H1 (cell line): ENCODE data around the gene ZNF211. TPM values are rescaled to one million over a fixed set of nuclear protein-coding genes. Genes with fewer than 3 reads are reported as not detected.

Source experiments
- CTCF ChIA-PET: fragments of 300-600 bp; sonication (Branson Sonifier 250); formaldehyde crosslinking; loops from one replicate; lab custom pipeline; 2021; ENCODE audit not compliant: partially characterized antibody; lab: Charles Lee
- POLR2A ChIA-PET: fragments of 300-600 bp; sonication (Branson Sonifier 250); formaldehyde crosslinking; loops from one replicate; lab custom pipeline; 2021; ENCODE audit warnings: inconsistent platforms; ENCODE audit not compliant: partially characterized antibody; lab: Charles Lee
- DNase-seq, 2 experiments: peaks; one replicate each; pipeline versions ENCODE4 v3.0.0 to v3.0.0-alpha.2; 2010 to 2022; ENCODE audit warnings: low spot score in 2 of 2, low read depth in 1 of 2, mixed read lengths in 1 of 2
- FAIRE-seq: peaks from 2 replicates; lab custom pipeline; 2011; peaks lifted over from hg19 to GRCh38; lab: Jason Lieb, UNC
- H2AFZ ChIP-seq: 2 replicates; pipeline ENCODE4 v1.8.1; 2012; ENCODE audit warnings: low read length, inconsistent platforms
- H2AK5ac ChIP-seq: 2 replicates; pipeline ENCODE4 v1.6.1; 2013; ENCODE audit warnings: low read depth, low read length
- H2BK120ac ChIP-seq: replicated peaks from 2 replicates; pipeline ENCODE3; 2013; ENCODE audit warnings: low read depth, low read length, inconsistent platforms
- H2BK12ac ChIP-seq: 2 replicates; pipeline ENCODE4 v1.6.1; 2013; ENCODE audit warnings: low read depth, low read length
- H2BK15ac ChIP-seq: 2 replicates; pipeline ENCODE4 v1.6.1; 2013; ENCODE audit warnings: low read length
- H2BK20ac ChIP-seq: 2 replicates; pipeline ENCODE4 v1.6.1; 2013; ENCODE audit warnings: low read length
- H2BK5ac ChIP-seq: 2 replicates; pipeline ENCODE4 v1.6.1; 2013; ENCODE audit warnings: low read depth, low read length
- H3K14ac ChIP-seq: 2 replicates; pipeline ENCODE4 v1.6.1; 2013; ENCODE audit warnings: inconsistent platforms; ENCODE audit not compliant: insufficient read length
- H3K18ac ChIP-seq: 2 replicates; pipeline ENCODE4 v1.6.1; 2013; ENCODE audit warnings: low read length; ENCODE audit errors: extremely low read depth
- H3K23ac ChIP-seq: 2 replicates; pipeline ENCODE4 v1.6.1; 2013; ENCODE audit warnings: inconsistent platforms; ENCODE audit not compliant: insufficient read length
- H3K23me2 ChIP-seq: 2 replicates; pipeline ENCODE4 v1.6.1; 2013; ENCODE audit warnings: low read depth, low read length
- H3K27ac ChIP-seq: 2 replicates; pipeline ENCODE4 v1.6.1; 2011; ENCODE audit warnings: low read depth, low read length, inconsistent platforms
- H3K27me3 ChIP-seq, 4 experiments: replicated peaks in 1 of 4; 1 replicate in 1 of 4; 2 replicates in 3 of 4; pipeline versions ENCODE4 v1.6.1 to v1.8.1; 2011 to 2013; ENCODE audit warnings: low read length in 3 of 4, mild to moderate bottlenecking in 3 of 4, inconsistent platforms in 2 of 4, mixed read lengths in 2 of 4, moderate library complexity in 1 of 4; ENCODE audit not compliant: control insufficient read depth in 3 of 4, insufficient read depth in 3 of 4; ENCODE audit errors: extremely low read depth in 1 of 4
- H3K36me3 ChIP-seq, 4 experiments: 2 replicates each; pipeline versions ENCODE4 v1.6.1 to v1.8.1; 2011 to 2013; ENCODE audit warnings: mild to moderate bottlenecking in 4 of 4, low read length in 3 of 4, moderate library complexity in 2 of 4, control low read depth in 1 of 4, inconsistent platforms in 1 of 4; ENCODE audit not compliant: insufficient read depth in 4 of 4, control insufficient read depth in 2 of 4
- H3K4ac ChIP-seq: replicated peaks from 2 replicates; pipeline ENCODE3; 2013; ENCODE audit warnings: low read length, low read depth, mixed read lengths, inconsistent platforms; ENCODE audit not compliant: insufficient read length
- H3K4me1 ChIP-seq, 4 experiments: replicated peaks in 1 of 4; 1 replicate in 1 of 4; 2 replicates in 3 of 4; pipeline versions ENCODE4 v1.6.1 to v1.8.1; 2011 to 2013; ENCODE audit warnings: low read length in 3 of 4, inconsistent platforms in 2 of 4, mixed read lengths in 1 of 4; ENCODE audit not compliant: insufficient read depth in 4 of 4, control insufficient read depth in 3 of 4
- H3K4me2 ChIP-seq, 2 experiments: 2 replicates each; pipeline versions ENCODE4 v1.6.1 to v1.8.1; 2011 to 2013; ENCODE audit warnings: low read depth in 2 of 2, low read length in 2 of 2, control low read depth in 1 of 2, inconsistent platforms in 1 of 2, mild to moderate bottlenecking in 1 of 2; ENCODE audit not compliant: insufficient read depth in 1 of 2
- H3K4me3 ChIP-seq, 4 experiments: fragments of 200-600, 300-600 bp in 1 of 4; sonication (generic), shearing (Covaris generic), sonication (Bioruptor Twin) in 1 of 4; 2 replicates each; pipeline versions ENCODE4 v1.5.1 to v1.8.1; 2011 to 2016; ENCODE audit warnings: low read length in 4 of 4, low read depth in 3 of 4, control low read depth in 2 of 4, inconsistent platforms in 2 of 4, mild to moderate bottlenecking in 2 of 4, mixed read lengths in 1 of 4, moderate library complexity in 1 of 4; ENCODE audit not compliant: insufficient read depth in 2 of 4; ENCODE audit errors: extremely low read depth in 1 of 4
- H3K56ac ChIP-seq: replicated peaks from 2 replicates; pipeline ENCODE3; 2013; ENCODE audit warnings: low read depth, mild to moderate bottlenecking, mixed read lengths, low read length, inconsistent platforms; ENCODE audit not compliant: insufficient read length
- H3K79me1 ChIP-seq: 2 replicates; pipeline ENCODE4 v1.6.1; 2013; ENCODE audit warnings: low read depth, low read length, control low read depth
- H3K79me2 ChIP-seq, 2 experiments: 2 replicates each; pipeline versions ENCODE4 v1.6.1 to v1.8.1; 2012 to 2013; ENCODE audit warnings: low read length in 2 of 2, mild to moderate bottlenecking in 2 of 2, inconsistent platforms in 1 of 2; ENCODE audit not compliant: insufficient read depth in 2 of 2, control insufficient read depth in 1 of 2
- H3K9ac ChIP-seq, 4 experiments: replicated peaks in 1 of 4; 1 replicate in 1 of 4; 2 replicates in 3 of 4; pipeline versions ENCODE4 v1.6.1 to v1.8.1; 2011 to 2013; ENCODE audit warnings: low read depth in 3 of 4, low read length in 3 of 4, control low read depth in 2 of 4, mild to moderate bottlenecking in 2 of 4, moderate library complexity in 2 of 4, inconsistent platforms in 1 of 4; ENCODE audit errors: extremely low read depth in 1 of 4
- H3K9me3 ChIP-seq, 2 experiments: 2 replicates each; pipeline versions ENCODE4 v1.6.1 to v1.8.1; 2012 to 2013; ENCODE audit warnings: mild to moderate bottlenecking in 2 of 2, moderate library complexity in 2 of 2, control low read depth in 1 of 2, inconsistent platforms in 1 of 2, low read depth in 1 of 2, low read length in 1 of 2, mixed read lengths in 1 of 2; ENCODE audit not compliant: insufficient read depth in 2 of 2
- H4K20me1 ChIP-seq, 2 experiments: replicated peaks in 1 of 2; 2 replicates each; pipeline versions ENCODE3 to v1.8.1; 2011 to 2013; ENCODE audit warnings: inconsistent platforms in 2 of 2, low read length in 2 of 2, mild to moderate bottlenecking in 1 of 2; ENCODE audit not compliant: insufficient read depth in 2 of 2, control insufficient read depth in 1 of 2
- H4K5ac ChIP-seq: 2 replicates; pipeline ENCODE4 v1.6.1; 2013; ENCODE audit warnings: low read length, low read depth, mixed read lengths, inconsistent platforms; ENCODE audit not compliant: insufficient read length
- H4K8ac ChIP-seq: 2 replicates; pipeline ENCODE4 v1.8.0; 2013; ENCODE audit warnings: mild to moderate bottlenecking, moderate library complexity, low read length, inconsistent platforms; ENCODE audit not compliant: insufficient read depth; ENCODE audit errors: extremely low read depth
- H4K91ac ChIP-seq: replicated peaks from 2 replicates; pipeline ENCODE3; 2013; ENCODE audit warnings: low read length, mixed read lengths, inconsistent platforms; ENCODE audit not compliant: insufficient read length
- CTBP2 ChIP-seq: IDR thresholded peaks from 2 replicates; pipeline ENCODE4 v1.7.0; 2011; ENCODE audit warnings: borderline replicate concordance, mild to moderate bottlenecking, moderate library complexity, mixed read lengths, low read length; ENCODE audit not compliant: insufficient read depth, insufficient read length
- JUN ChIP-seq: IDR thresholded peaks from 2 replicates; pipeline ENCODE4 v1.6.1; 2011; ENCODE audit warnings: low read depth, mild to moderate bottlenecking, improper control_type of control experiment, low read length
- KDM1A ChIP-seq: fragments of 200-600, 300-600 bp; sonication (generic); IDR thresholded peaks from 2 replicates; pipeline ENCODE4 v1.7.1; 2016; ENCODE audit warnings: mild to moderate bottlenecking, low read length, borderline replicate concordance
- POU5F1 ChIP-seq: IDR thresholded peaks from 2 replicates; pipeline ENCODE4 v1.6.1; 2011; ENCODE audit warnings: low read depth, mild to moderate bottlenecking, low read length, moderate library complexity
- RAD21 ChIP-seq, 2 experiments: IDR thresholded peaks in 1 of 2; conservative IDR thresholded peaks in 1 of 2; 2 replicates each; pipeline ENCODE4 v1.6.1; 2011; ENCODE audit warnings: low read depth in 2 of 2, low read length in 2 of 2, improper control_type of control experiment in 1 of 2, inconsistent platforms in 1 of 2, mild to moderate bottlenecking in 1 of 2, moderate library complexity in 1 of 2
- RNF2 ChIP-seq: fragments of 200-900, 300-1000 bp; sonication (generic); IDR thresholded peaks from 2 replicates; pipeline ENCODE4 v1.7.1; 2016; ENCODE audit warnings: borderline replicate concordance, low read depth, mild to moderate bottlenecking, antibody characterized with exemption, low read length; ENCODE audit not compliant: poor library complexity, severe bottlenecking; ENCODE audit errors: missing control alignments
- SP2 ChIP-seq: IDR thresholded peaks from 2 replicates; pipeline ENCODE4 v1.6.1; 2012; ENCODE audit warnings: mild to moderate bottlenecking, low read length, inconsistent platforms
- TBP ChIP-seq: IDR thresholded peaks from 2 replicates; pipeline ENCODE4 v1.6.1; 2011; ENCODE audit warnings: low read depth, low read length, improper control_type of control experiment
- TEAD4 ChIP-seq: IDR thresholded peaks from 2 replicates; pipeline ENCODE4 v1.6.1; 2012; ENCODE audit warnings: low read depth, low read length, inconsistent platforms, mixed read lengths
- WGBS, 2 experiments: shearing (Covaris generic) in 1 of 2; methylation state at CpG; one replicate each; pipeline versions ENCODE4 v1.1.6 to v1.1.7; 2013 to 2015; ENCODE audit warnings: low lambda C conversion rate in 2 of 2, mixed read lengths in 2 of 2, inconsistent platforms in 1 of 2, low coverage in 1 of 2, missing lambda C conversion rate in 1 of 2; ENCODE audit not compliant: insufficient replicate concordance in 2 of 2, insufficient coverage in 1 of 2, insufficient read length in 1 of 2; ENCODE audit errors: extremely low coverage in 1 of 2, missing lambda C conversion rate in 1 of 2; 5-methylcytosine and 5-hydroxymethylcytosine counted together
- polyA plus RNA-seq, 7 experiments: library from polyadenylated mRNA; depleted of rRNA in 3 of 7; stranded (reverse) in 5 of 7; unstranded in 2 of 7; fragments of >200 nt in 5 of 7; fragments of 200-250 nt in 2 of 7; gene quantifications; 1 replicate in 5 of 7; 2 replicates in 1 of 7; 4 replicates in 1 of 7; pipeline versions ENCODE4 v1.2.1 to v1.2.3, GENCODE V29; 2011 to 2013; ENCODE audit warnings: missing spikeins in 2 of 7, mixed read lengths in 2 of 7
- total RNA-seq: library from RNA; stranded (reverse); fragmentation: NEBNext Ultra II Directional; extraction: Animal tissue kit (Norgen Biotek cat#: 25700); gene quantifications from 2 replicates; pipeline ENCODE4 v1.2.1, GENCODE V29; 2021
- TF ChIP-seq, protein P1 (sequence below): IDR thresholded peaks from 2 replicates; pipeline ENCODE4 v1.6.1; 2012; ENCODE audit warnings: low read length, inconsistent platforms

Gene ZNF211
- total and polyA plus RNA-seq, 2 of the 8 experiments (the other 6 are each of a cell fraction or from before 2014, with no cell fraction given) = 7.5 to 15.7 TPM

DNA sequence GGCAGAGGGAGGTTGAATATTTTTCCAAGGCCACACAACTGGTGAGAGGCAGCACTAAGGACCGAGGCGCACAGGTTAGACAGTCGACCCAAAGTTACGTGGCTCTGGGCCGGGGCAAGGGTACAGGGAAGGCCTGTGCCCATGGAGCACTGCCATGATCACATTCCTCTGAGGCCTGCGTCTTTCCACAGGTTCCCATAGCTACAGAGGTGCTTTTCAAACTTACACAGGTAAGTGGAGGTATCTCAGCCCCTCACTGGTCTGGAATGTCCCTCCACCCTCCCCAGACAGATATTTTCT, 814 bp downstream of the ZNF211 start:
- Histone ChIP-seq H3K4me3 (peak overlapping the region; percentile 85 to 93 (median 90)), H3K79me2 (no peaks in the 10 kb centered on the region)
- DNase-seq = peak in 1 of 2 experiments; percentile 41
- TF ChIP-seq RNF2 = no peak
- TF ChIP-seq POU5F1 = no peak
- no peak for TF ChIP-seq CTBP2
- no peak for TF ChIP-seq SP2
- no peak for TF ChIP-seq RAD21 (IDR thresholded peaks at IDR 0.05 in 1 of 2, conservative IDR thresholded peaks at IDR 0.05 in 1 of 2; ENCODE audit: low read depth in 2 of 2, low read length in 2 of 2)
- TF ChIP-seq TEAD4 = no peak
- no peak for TF ChIP-seq TBP
- no peak for TF ChIP-seq KDM1A
- TF ChIP-seq JUN = no peak
- TF ChIP-seq, protein P1, sequence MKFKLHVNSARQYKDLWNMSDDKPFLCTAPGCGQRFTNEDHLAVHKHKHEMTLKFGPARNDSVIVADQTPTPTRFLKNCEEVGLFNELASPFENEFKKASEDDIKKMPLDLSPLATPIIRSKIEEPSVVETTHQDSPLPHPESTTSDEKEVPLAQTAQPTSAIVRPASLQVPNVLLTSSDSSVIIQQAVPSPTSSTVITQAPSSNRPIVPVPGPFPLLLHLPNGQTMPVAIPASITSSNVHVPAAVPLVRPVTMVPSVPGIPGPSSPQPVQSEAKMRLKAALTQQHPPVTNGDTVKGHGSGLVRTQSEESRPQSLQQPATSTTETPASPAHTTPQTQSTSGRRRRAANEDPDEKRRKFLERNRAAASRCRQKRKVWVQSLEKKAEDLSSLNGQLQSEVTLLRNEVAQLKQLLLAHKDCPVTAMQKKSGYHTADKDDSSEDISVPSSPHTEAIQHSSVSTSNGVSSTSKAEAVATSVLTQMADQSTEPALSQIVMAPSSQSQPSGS = no peak

More for the DNA sequence above, 814 bp downstream of the ZNF211 start:
- Histone ChIP-seq H3K4me1 (peaks cover 0 to 3% (median 1%) of the 10 kb centered on the region in 4 experiments; a peak in 3 of 7 replicates), H3K27ac (no peak overlapping the region), H2BK12ac (no peak overlapping the region), H2BK120ac (no peak overlapping the region), H3K9ac (peak overlapping the region in 1 of 4 experiments; percentile 13; a peak in 2 of 7 replicates), H4K91ac (no peak overlapping the region), H4K5ac (no peak overlapping the region), H3K27me3 (no peaks in the 10 kb centered on the region), H4K20me1 (no peaks in the 10 kb centered on the region), H3K18ac (no peak overlapping the region; the same call in 1 of the 2 replicates), H3K36me3 (peaks cover 0 to 20% (median 5%) of the 10 kb centered on the region in 4 experiments; a peak in 5 of 8 replicates), H3K9me3 (peaks cover 2 to 6% of the 10 kb centered on the region in 2 experiments; a peak in 2 of 4 replicates), H3K4ac (no peak overlapping the region), H3K79me1 (peaks cover 2% of the 10 kb centered on the region; the same call in 1 of the 2 replicates), H3K56ac (no peak overlapping the region), H4K8ac (peak overlapping the region; percentile 62; the same call in 1 of the 2 replicates), H3K23ac (no peak overlapping the region), H2BK20ac (no peak overlapping the region), H2AK5ac (no peak overlapping the region), H3K14ac (no peak overlapping the region), H2BK5ac (no peak overlapping the region), H2AFZ (no peak overlapping the region), H2BK15ac (no peak overlapping the region), H3K23me2 (peaks cover 4% of the 10 kb centered on the region; the same call in 1 of the 2 replicates), H3K4me2 (peak overlapping the region; percentile 69 to 95)
- WGBS, 2 experiments = 68% methylated on average over 6 of the region's 6 CpGs; no CpG with 5 or more reads in 1 of the 2 experiments
- ChIA-PET POLR2A (interaction anchor here (0.6 to 3.7 kb wide), 12 partner anchors 9 to 404 kb away, joined by 3 to 17 read pairs (median 4); partner anchors contain the start of genes ZNF416 and ZNF551), CTCF (interaction anchor here (1.0 kb wide), 2 partner anchors 14 to 17 kb away, joined by 4 read pairs; no protein-coding TSS in a partner anchor)
- FAIRE-seq = no peak
